CD4-positive, alpha-beta T cell treated with Interleukin-4 for 1 hour (primary cell): Measurements from ENCODE around the gene PANK2.
"Not testable (repeated sequence)": the region's sequence is repeated elsewhere in the genome, so short reads cannot be mapped to it uniquely, and the experiment has no call there.

Experiments used
- DNase-seq, 2 donors: peaks; one replicate each; pipeline ENCODE4 v3.0.0-alpha.2; 2020 to 2022

Gene PANK2

DNA sequence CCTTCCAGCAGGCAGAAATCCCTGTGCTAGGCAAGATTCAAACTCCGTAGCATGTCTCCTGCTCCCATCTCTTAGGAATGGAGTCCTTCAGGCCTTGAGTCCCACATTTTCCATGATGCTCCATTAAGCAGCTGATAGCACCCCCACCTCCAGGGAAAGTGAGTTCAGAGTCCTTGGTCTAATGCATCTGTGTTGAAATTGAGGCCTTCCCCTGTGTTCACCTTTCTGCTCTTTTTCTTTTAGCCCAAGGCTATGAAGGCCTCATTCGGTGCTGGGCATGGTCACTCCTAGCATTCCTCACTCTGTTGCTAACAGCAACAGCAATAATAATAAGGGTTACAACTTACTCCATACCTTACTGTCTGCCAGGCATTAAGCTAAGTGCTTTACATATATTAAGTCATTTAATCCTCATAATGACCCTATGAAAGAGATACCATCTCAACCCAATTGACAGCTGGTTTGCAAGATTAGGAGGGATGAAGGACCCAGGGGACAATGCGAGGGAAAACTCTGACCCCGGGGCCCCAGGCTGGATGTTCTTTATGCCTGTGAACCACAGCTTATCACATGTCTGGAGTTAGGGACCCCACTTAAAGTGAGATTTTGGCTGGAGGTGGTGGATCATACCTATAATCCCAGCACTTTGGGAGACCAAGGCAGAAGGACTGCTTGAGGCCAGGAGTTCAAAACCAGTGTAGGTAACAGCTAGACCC, 17.5 kb upstream of the PANK2 start:
- no peak for DNase-seq

DNA sequence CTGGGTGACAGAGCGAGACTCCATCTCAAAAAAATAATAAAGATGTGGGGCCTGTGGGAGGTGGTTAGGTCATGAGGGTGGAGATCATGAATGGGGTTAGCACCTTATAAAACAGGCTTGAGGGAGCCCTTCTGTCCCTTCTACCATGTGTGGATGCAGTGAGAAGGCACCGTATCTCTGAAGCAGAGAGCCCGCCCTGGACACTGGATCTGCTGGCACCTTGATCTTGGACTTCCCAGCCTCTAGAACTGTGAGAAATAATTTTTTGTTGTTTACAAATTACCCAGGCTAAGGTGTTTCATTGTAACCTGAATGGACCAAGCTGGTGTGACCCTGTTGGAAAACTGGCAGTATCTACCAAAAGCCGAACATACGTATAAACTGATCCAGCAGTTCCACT, 15.7 kb upstream of the PANK2 start:
- no peak for DNase-seq

DNA sequence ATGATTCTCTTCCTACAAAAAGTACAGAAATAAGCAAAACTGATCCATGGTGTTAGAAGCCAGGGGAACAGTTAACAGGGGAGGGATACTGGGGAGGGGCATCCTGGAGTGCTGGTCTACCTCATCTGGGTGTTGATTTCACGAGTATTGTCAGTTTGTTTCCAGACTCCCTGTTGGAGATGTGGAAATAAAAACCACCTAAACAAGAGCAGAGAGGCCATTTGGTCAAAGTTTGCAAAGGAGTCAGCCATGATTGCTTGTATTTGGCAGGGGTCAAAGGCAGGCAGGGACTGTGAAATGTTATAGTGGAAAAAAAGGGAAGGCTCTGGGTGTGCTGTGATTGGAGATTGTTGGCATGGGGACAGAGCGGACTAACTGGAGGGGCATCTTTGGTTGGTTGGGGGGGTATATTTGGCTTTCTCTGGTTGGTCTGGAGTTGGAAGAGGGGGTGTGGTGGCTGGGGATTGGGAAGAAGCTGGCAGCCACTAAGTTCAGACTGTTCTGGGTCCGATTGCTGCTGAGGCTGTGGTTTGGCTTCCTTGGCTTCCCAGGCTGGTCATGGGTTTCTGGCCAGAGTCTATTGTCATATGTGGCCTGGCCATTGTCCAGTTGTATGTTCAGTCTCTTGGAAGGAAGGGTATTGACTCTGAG, 14.9 kb upstream of the PANK2 start:
- DNase-seq = no peak

- no peak for DNase-seq
Measured at GRCh38 chr20:3875378-3875974, 13.7 kb upstream of the PANK2 start.

- no peak for DNase-seq
Measured at GRCh38 chr20:3876000-3876399, 13.2 kb upstream of the PANK2 start.

- DNase-seq = no peak
Measured at GRCh38 chr20:3876676-3877075, 12.5 kb upstream of the PANK2 start.

GRCh38 chr20:3878921-3879274, 10.3 kb upstream of the PANK2 start:
- not testable (repeated sequence) for DNase-seq

DNA sequence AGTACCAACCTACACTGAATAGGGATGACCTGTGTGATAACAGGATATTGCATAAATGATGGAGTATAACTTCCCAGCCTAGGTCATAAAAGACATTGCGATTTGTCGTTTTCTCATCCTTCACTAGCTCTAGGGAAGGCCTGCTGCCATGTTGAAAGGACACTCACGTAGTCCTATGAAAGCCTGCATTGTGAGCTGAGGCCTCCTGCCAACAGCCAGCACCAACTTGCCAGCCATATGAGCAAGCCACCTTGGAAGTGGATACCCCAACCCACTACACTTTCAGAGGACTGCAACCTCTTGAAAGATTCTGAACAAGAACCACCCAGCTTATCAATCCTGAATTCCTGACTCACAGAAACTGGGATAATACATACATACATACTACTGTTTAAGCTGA, 3.5 kb upstream of the PANK2 start:
- no peak for DNase-seq

DNA sequence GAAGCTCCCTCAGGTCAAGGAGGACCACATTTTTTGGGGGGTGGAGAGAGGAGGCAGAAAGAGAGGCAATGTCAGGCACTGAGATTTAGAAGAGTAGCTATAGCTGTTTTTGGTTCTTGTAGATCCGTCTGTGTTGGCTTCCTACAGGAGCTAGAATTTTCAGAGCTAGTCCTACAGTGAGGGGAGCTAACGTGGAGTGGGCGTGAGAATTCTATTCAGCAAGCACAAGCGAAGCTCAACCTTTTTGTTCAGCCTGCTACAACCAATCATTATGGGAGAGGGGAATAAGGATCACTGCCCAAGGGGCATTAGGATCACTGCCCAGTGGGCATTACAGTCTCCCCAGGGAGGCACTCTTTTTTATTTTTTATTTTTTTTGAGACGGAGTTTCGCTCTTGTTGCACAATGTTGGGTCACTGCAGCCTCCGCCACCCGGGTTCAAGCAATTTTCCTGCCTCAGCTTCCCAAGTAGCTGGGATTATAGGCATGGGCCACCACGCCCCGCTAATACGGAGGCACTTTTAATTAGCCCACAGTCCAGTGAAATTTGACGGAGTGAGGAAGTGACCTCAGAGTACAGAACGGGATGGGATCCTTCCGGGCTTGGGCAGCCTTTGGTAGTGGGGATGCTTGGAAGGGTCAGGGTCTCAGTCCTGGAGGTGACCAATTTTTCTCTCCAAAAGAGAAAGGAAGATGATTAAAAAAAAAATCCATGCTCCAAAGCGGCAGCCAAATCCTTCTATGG, 1.1 kb upstream of the PANK2 start:
- DNase-seq = no peak

DNA sequence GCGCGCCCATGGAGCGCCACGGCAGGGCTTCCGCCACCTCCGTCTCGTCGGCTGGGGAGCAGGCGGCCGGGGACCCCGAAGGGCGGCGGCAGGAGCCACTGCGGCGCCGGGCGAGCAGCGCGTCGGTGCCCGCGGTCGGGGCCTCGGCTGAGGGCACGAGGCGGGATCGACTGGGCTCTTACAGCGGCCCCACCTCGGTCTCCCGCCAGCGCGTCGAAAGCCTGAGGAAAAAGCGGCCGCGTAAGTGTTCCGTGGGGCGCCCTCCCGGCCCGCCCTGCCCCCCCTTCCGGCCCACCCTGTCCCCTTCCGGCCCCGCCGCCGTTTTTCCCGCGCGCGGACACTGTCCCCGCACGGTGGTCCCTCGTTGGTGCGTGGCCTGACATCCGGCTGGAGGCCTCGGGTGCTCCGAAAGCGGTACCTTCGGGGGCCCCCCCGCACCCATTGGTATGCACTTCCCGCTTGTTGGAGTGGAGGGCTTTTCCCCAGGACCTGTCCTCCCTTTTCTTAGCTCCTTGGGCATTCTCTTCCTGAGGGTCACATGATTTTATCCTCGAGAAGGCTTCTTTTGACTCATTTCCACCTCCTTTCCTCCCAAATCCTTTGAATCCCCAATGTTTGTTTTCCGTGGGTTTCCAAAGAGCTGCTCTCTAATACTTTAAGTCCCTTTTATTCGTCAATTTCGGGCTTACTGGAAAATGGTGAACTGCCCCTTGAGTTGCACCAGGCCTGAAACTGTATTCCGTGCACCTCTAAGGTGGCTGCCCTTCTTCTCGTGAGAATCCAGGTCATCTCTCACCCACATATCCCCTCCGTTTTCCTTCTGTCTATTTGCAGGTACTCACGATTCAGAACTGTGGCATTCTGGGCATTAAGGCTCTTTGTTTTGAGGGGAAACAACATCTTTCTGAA, 556 bp downstream of the PANK2 start:
- peak; percentile 16 to 37 for DNase-seq

- no peak for DNase-seq
Measured at GRCh38 chr20:3890398-3890751, 1.2 kb downstream of the PANK2 start.

GRCh38 chr20:3890999-3891929, 2.1 kb downstream of the PANK2 start:
- DNase-seq = no peak

DNA sequence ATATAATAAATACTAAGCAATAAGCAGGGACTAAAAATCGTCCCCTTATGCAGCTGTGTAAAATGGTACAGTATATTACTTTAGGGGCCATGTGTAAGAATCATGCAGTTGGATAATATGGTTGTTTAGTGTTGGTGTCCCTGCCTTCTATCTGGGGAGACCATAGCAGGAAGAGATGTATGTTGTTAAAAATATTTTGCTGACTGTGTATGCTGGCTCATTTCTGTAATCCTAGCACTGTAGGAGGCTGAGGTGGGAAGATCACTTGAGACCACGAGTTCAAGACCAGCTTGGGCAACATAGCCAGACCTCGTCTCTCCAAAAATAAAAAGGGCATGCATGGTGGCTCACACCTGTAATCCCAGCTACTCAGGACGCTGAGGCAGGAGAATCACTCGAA, 5.6 kb downstream of the PANK2 start:
- DNase-seq = no peak

- DNase-seq = no peak
Measured at GRCh38 chr20:3896302-3896701, 7.1 kb downstream of the PANK2 start.

- no peak for DNase-seq
Measured at GRCh38 chr20:3896853-3897583, 7.8 kb downstream of the PANK2 start.

GRCh38 chr20:3898181-3898580, 9.0 kb downstream of the PANK2 start:
- not testable (repeated sequence) for DNase-seq

- DNase-seq = no peak
Measured at GRCh38 chr20:3898639-3899038, 9.5 kb downstream of the PANK2 start.

GRCh38 chr20:3900187-3900604, 11.0 kb downstream of the PANK2 start:
- DNase-seq = no peak

DNA sequence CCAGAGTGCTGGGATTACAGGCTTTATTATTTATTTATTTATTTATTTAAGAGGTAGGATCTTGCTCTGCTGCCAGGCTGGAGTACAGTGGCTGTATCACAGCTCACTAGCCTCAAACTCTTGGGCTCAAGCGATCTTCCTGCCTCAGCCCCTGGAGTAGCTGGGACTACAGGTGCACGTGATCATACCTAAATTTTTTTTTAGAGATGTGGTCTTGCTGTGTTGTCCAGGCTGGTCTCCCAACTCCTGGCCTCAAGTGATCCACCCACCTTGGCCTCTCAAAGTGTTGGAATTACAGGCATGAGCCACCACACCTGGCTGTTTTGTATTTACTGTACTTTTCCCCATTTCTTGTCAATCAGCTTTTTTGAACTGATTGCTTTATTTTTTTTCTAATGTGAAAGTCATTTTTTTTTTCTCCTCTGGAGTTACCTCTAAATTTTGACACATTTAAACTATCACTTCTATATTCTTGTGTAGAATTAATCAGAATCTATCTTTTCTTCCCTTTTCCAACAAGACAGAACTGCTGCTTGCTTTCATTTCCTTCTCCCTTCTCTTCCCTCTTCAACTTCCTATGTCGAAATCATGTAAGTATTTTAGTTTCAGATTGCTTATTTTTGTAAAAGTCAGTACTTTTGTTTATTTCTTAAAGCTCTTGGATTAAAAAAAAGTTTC, 12.0 kb downstream of the PANK2 start:
- no peak for DNase-seq
